MCF 10A (cell line): Measurements from ENCODE around the gene HERPUD2. TPM values are rescaled to one million over a fixed set of nuclear protein-coding genes. Genes with fewer than 3 reads are reported as not detected.
A peak's percentile ranks its signal among the peaks of the same experiment; 100 is the strongest.

Experiments
- BruUV-seq: library from RNA; stranded (reverse); fragments of 400-500 nt; replicated peaks from 2 replicates; lab custom pipeline; 2021; lab: Mats Ljungman, UMichigan
- CTCF ChIA-PET: fragments of 300-600 bp; sonication (Branson Sonifier 250); formaldehyde crosslinking; extraction: SDS; loops from one replicate; lab custom pipeline; 2021; ENCODE audit warnings: antibody characterized with exemption, inconsistent platforms; lab: Yijun Ruan, JAX
- POLR2A ChIA-PET: fragments of 300-600, 350-650 bp; sonication (Branson Sonifier 250); formaldehyde crosslinking; extraction: SDS; loops from one replicate; lab custom pipeline; 2020; ENCODE audit warnings: antibody characterized with exemption, inconsistent platforms; lab: Yijun Ruan, JAX
- DNase-seq: peaks from one replicate; pipeline ENCODE4 v3.0.0-alpha.2; 2018; ENCODE audit not compliant: unreplicated experiment
- H3K27ac Mint-ChIP-seq: one replicate; pipeline ENCODE4 v1.8.0; 2022; ENCODE audit warnings: mild to moderate bottlenecking, low read depth, mixed read lengths; ENCODE audit not compliant: unreplicated experiment
- H3K27me3 Mint-ChIP-seq: one replicate; pipeline ENCODE4 v1.8.0; 2022; ENCODE audit warnings: mixed read lengths; ENCODE audit not compliant: insufficient read depth, unreplicated experiment
- H3K36me3 Mint-ChIP-seq: one replicate; pipeline ENCODE4 v1.8.0; 2022; ENCODE audit warnings: mild to moderate bottlenecking, moderate library complexity, mixed read lengths; ENCODE audit not compliant: insufficient read depth, unreplicated experiment
- H3K4me1 Mint-ChIP-seq: one replicate; pipeline ENCODE4 v1.8.0; 2022; ENCODE audit warnings: mixed read lengths; ENCODE audit not compliant: insufficient read depth, unreplicated experiment
- H3K4me3 Mint-ChIP-seq: one replicate; pipeline ENCODE4 v1.8.0; 2022; ENCODE audit warnings: mild to moderate bottlenecking, moderate library complexity, mixed read lengths; ENCODE audit not compliant: unreplicated experiment
- H3K9me3 Mint-ChIP-seq: one replicate; pipeline ENCODE4 v1.8.0; 2022; ENCODE audit warnings: mixed read lengths; ENCODE audit not compliant: unreplicated experiment
- intact Hi-C: fragments of 100-400 bp; cut with micrococcal nuclease; formaldehyde crosslinking; loops from 2 replicates; pipeline ENCODE4 v1.14.1; 2022
- total RNA-seq: library from RNA; stranded (reverse); gene quantifications from 2 replicates; pipeline ENCODE4 v1.2.3, GENCODE V29; 2022
- TF ChIP-seq, protein P1 (sequence below): fragments of 200-600 bp; IDR thresholded peaks from one replicate; pipeline ENCODE4 v1.8.0; 2022; ENCODE audit warnings: antibody characterized with exemption, mild to moderate bottlenecking; ENCODE audit not compliant: unreplicated experiment

Gene HERPUD2
- total RNA-seq, 1 experiment from 2014 or later = 29.0 TPM

- POLR2A ChIA-PET = interaction anchor here (0.7 to 1.1 kb wide), 2 partner anchors 10 to 642 kb away, joined by 3 to 4 read pairs; no protein-coding TSS in a partner anchor
- no peak for DNase-seq
- no peak overlapping the region for H3K27ac Mint-ChIP-seq
- H3K27me3 Mint-ChIP-seq = no peaks in the 10 kb centered on the region
- CTCF ChIA-PET = interaction anchor here (0.6 to 0.9 kb wide), 3 partner anchors 9 to 1536 kb away, joined by 3 to 4 read pairs (median 3); no protein-coding TSS in a partner anchor
- TF ChIP-seq, protein P1, sequence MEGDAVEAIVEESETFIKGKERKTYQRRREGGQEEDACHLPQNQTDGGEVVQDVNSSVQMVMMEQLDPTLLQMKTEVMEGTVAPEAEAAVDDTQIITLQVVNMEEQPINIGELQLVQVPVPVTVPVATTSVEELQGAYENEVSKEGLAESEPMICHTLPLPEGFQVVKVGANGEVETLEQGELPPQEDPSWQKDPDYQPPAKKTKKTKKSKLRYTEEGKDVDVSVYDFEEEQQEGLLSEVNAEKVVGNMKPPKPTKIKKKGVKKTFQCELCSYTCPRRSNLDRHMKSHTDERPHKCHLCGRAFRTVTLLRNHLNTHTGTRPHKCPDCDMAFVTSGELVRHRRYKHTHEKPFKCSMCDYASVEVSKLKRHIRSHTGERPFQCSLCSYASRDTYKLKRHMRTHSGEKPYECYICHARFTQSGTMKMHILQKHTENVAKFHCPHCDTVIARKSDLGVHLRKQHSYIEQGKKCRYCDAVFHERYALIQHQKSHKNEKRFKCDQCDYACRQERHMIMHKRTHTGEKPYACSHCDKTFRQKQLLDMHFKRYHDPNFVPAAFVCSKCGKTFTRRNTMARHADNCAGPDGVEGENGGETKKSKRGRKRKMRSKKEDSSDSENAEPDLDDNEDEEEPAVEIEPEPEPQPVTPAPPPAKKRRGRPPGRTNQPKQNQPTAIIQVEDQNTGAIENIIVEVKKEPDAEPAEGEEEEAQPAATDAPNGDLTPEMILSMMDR = no peak
- H3K36me3 Mint-ChIP-seq = peaks cover 30% of the 10 kb centered on the region
- no peaks in the 10 kb centered on the region for H3K9me3 Mint-ChIP-seq
- H3K4me1 Mint-ChIP-seq = peaks cover 11% of the 10 kb centered on the region
- intact Hi-C loops = no loop called here
- H3K4me3 Mint-ChIP-seq = no peak overlapping the region
- BruUV-seq = no TSS peak
Measured at GRCh38 chr7:35646289-35647023, 48.5 kb downstream of the HERPUD2 start.

DNA sequence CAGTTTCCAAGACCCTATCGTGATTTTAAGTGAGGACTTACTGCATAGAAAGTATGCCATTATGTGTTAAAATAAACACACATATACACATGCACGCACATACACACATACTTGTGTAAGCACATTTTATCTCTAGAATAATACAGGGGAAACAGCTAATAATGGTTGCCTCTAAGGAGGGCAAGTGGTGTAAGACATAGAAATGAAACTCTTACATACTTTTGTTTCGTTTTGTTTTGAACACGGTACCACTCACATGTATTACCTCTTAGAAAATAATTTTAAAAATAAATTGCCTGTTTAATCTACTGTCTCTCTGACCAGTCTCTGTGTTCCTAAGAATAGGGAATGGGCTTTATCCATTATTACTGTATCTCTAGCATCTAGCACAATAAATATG, 49.2 kb downstream of the HERPUD2 start:
- no TSS peak for BruUV-seq
- intact Hi-C loops = no loop called here
- DNase-seq = no peak
- Mint-ChIP-seq H3K36me3 (peaks cover 26% of the 10 kb centered on the region), H3K27me3 (no peaks in the 10 kb centered on the region), H3K4me1 (peaks cover 11% of the 10 kb centered on the region), H3K9me3 (no peaks in the 10 kb centered on the region), H3K4me3 (no peak overlapping the region), H3K27ac (no peak overlapping the region)
- CTCF ChIA-PET = interaction anchor here (0.7 to 1.8 kb wide), 2 partner anchors 22 to 1537 kb away, joined by 3 to 11 read pairs; no protein-coding TSS in a partner anchor
- TF ChIP-seq, protein P1 = no peak
- POLR2A ChIA-PET = interaction anchor here (1.1 kb wide), 1 partner anchor 11 kb away, joined by 3 read pairs; no protein-coding TSS in a partner anchor

GRCh38 chr7:35630024-35630972, 64.6 kb downstream of the HERPUD2 start:
- CTCF ChIA-PET = interaction anchor here (0.6 to 1.6 kb wide), 5 partner anchors 37 to 592 kb away, joined by 3 to 5 read pairs (median 3); no protein-coding TSS in a partner anchor
- intact Hi-C loops = no loop called here
- peak; percentile 54 for DNase-seq

More at GRCh38 chr7:35630024-35630972, 64.6 kb downstream of the HERPUD2 start:
- peaks cover 57% of the 10 kb centered on the region for H3K36me3 Mint-ChIP-seq
- BruUV-seq = no TSS peak
- H3K27me3 Mint-ChIP-seq = no peaks in the 10 kb centered on the region
- peaks cover 6% of the 10 kb centered on the region for H3K4me1 Mint-ChIP-seq
- TF ChIP-seq, protein P1 = no peak
- H3K4me3 Mint-ChIP-seq = no peak overlapping the region
- no peaks in the 10 kb centered on the region for H3K9me3 Mint-ChIP-seq
- POLR2A ChIA-PET = interaction anchor here (0.6 kb wide), 1 partner anchor 11 kb away, joined by 3 read pairs; no protein-coding TSS in a partner anchor
- H3K27ac Mint-ChIP-seq = no peak overlapping the region
